AG08396 (cell line): Measurements from ENCODE around the gene EML5.

Experiments
- DNase-seq: peaks from one replicate; pipeline ENCODE4 v3.0.0; 2012; ENCODE audit warnings: low spot score, mixed read lengths

The EML5 gene

DNA sequence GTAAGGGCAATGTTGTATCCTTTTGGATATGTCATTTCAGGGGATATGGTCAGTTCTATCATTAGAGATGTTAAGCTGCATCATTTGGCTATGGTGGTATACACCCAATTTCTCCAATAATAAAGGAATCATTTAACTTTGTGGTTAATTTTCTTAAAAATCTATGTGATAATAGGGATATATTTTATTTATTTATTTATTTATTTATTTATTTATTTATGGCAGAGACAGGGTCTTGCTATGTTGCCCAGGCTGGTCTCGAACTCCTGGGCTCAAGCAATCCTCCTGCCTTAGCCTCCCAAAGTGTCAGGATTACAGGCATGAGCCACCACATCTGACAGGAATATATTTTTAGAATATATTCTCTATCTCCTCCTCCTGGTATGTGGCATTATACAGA lies 85.7 kb downstream of the EML5 start:
- no peak for DNase-seq

DNA sequence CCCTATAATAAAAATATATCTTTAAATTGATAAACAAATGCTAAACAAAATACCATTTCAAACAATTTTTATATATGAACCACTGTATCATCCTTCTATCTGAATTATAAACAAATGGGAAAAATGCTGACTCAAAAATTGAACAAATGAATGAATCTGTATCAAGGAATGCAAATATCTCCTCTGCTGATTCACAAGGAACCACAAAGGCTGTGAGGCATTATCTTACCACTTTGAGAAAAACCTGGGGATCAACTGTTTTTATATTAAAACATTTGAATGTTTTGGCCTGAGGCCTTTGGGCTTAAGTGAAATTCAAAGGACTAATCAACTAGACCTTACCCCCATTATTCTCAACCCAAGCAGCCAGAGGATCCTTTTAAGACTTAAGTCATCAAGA lies 86.3 kb downstream of the EML5 start:
- no peak for DNase-seq

DNA sequence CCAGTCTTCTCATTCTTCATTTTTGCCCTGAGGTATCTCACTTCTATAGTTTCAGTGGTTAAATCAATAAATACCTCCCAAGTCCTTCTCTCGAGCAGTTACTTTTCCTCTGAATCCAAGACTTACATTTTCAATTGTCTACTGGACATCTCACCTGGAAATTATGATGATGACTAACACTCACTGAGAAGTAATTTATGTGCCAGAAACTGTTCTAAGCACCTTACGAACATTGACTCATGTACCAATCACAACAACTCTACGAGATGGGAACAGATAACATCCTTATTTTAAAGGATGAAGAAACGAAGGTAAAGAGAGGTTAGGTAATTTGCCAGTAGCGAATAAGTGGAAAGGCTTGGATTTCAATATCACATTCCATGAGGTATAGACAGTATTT lies 94.1 kb downstream of the EML5 start:
- no peak for DNase-seq

DNA sequence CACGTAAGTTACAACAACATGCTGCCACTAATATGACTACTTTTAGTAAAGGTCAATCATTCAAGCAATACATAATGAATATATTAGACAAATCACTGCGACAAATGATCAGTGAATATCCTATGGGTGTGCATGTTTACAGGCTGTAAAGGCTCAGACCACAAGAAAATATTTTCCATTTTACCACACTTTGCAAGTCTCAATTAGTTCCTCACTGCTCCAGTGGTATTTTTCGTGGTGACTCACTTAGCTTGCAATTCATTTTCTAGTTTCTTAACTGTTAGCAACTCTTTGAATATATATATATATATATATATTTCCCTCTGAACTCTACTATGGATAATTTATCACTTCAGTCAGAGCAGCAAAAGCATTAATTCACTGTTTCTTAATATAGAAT lies 96.9 kb downstream of the EML5 start:
- no peak for DNase-seq

DNA sequence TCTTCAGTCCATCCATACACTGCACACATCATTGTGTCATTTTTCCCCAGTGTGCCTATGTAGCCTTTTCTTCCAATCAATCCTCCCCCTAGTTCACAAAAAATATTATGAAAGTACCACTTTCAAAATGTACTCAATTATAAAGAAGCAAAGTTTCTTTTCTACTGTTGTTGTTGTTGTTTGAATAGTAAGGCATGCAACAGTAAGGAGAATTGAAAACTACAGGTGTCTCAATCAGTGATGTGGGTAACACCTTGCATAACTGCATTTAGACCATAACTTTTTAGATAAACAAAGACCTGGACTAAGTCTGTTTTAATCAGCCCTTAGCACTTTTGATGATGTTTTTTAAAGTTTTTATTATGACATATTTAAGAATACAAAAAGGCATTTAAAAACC lies 104.4 kb downstream of the EML5 start:
- no peak for DNase-seq

DNA sequence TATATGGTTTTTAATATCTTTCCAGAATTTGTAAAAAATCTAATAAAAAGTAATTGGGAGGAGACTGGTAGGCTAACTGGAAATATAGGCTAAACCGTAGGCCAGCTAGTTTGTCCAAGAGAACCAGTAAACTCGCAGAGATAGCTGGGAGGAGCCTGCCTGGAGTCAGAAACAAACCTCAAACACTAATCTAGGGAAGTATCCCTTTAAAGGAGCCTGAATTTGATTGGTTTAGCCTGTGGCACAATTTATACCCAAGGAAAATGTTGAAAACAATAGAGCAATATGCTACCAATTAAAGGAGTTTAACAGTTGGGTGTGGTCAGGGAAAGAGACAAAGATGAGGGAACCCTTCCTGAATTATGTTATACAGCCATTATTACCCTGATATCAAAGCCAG lies 109.6 kb downstream of the EML5 start:
- DNase-seq, result no peak

DNA sequence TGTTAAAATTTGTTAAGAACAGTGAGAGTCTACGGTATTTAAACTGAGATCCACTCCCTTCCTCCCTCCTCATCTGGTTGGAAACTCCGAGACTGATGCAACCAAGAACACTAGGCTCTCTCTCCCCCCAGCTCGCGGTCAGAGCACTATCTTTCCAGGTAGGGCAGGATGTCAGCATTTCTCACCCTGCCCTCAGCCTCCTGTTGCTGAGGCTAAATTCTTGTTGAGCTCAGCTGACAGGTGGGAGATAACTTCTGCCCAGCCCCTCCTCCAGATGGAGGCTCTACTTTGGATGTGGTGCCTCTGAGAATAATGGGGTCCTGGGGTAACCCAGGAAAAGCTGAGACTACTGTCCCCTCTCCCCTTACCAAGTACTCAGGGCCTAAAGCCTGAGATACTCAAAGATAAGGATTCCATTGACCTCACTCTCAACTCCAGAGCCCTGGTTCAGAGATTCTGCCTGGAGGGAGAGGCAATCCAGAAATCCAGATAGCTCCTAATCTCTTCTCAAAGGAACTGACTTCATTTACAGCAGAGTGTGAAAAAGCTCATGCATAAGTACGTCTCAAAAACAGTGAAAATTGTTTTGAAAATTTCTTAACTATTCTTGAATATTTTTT lies 110.1 kb downstream of the EML5 start:
- no peak for DNase-seq

DNA sequence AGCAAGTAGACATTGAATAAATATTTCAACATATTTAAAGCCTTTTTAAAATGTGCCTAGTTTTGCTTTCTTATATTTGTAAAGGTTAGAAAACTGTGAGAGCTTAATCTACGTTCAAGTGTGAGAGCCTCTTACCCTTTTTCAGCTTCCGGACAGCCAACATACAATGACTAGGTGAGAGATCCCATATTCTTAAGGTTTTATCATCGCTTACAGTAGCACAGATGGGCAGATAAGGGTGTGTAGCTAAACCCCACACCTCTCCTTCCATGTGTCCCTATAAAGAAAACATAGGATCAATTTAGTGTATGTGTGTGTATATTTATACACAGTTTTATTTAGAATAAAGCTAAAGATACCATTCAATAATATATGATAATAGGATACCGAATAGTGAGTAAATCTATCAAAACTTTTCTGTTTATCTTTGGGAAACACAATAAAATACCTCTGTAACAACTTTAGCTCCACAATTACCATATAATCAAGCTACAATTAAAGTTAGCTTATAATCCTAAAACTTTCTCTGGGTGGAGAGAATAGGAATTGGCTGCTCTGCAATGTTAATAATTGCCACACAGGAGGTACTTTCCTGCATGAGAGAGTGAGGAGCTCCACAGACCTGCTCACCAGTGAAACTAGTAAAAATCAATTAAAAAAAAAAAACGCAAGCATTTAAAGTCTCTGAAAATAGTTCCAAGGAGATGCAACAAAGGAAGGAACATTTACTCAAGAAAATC lies 110.8 kb downstream of the EML5 start:
- DNase-seq, result no peak

DNA sequence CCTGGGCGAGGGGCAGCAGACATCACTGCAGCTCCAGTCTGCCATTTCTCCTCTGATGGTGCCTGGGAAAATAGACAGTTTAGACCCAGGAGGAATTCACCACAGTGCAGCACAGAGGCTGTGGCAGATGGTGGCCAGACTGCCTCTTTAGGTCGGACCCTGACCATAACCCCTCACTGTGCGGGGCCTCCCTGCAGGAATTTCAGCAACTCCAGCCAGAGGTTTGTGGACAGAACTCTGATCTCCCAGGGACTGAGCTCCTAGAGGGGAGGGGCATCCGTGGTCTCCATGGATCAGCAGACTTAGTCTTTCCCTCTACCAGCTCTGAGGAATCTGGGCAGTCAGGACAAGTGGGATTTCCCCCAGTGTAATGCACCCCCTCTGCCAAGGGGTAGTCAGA lies 123.4 kb downstream of the EML5 start:
- no peak for DNase-seq

DNA sequence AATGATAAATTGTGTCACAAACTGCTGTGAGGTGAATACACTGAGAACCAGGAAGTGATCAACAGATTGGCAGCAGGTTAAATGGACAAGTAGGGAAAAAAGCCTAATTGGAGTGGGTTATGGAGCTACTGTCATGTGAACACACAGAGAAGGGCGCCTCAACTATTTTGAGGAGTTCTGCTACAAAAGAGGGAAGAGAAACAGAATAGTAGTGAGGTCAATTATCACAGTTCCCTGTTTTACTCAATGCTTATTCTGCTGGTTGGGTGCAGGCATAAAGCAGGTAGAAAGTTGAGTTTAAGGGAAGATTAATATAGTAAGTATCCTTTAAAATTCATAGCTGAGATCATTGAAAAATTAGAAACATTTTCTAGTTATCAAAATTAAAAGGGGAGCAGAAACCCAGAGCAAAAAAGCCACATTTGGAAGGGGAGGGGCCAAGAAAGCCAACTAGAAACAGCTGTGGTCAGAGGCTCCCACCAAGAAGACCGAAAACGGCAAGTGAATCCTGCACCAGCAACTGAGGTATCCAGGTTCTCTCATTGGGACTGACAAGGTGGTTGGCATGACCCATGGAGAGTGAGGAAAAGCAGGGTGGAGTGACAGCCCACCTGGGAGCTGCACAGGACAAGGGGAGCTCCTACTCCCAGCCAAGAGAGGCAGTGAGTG lies 124.2 kb downstream of the EML5 start:
- DNase-seq, result no peak

DNA sequence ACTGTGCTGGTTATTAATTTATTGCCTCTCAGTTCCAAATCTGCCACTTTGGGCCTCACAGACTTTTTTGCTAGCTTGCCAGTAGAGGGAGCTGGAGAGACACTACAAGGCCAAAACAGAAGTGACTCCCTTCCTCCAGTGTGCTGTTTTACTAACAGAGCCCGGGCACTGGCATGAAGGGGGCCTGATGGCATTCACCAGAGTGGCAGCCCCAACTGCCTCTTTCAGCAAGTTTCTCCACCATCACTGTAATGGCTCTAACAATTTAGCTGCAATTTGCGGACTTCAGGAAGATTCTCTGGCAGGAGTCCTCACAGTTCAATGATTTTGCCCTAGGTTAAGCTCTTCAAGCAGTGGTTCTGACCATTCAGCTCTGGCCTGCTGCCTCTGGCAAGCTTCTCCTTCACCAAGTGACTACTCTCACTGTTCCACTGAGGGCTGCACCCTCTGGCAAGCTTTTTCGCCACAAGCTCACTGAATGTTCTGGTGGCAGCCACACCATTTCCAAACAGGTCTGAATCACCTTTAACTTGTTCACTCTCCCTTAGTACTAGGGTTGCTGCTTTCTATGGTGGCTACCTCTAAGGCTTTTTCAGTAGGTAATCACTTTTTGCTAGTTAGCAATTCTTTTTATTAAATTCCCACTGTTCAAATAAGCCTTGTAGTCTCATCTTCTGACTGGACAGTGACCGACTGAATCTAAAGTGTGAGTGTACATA lies 125.0 kb downstream of the EML5 start:
- peak; percentile 77 for DNase-seq

DNA sequence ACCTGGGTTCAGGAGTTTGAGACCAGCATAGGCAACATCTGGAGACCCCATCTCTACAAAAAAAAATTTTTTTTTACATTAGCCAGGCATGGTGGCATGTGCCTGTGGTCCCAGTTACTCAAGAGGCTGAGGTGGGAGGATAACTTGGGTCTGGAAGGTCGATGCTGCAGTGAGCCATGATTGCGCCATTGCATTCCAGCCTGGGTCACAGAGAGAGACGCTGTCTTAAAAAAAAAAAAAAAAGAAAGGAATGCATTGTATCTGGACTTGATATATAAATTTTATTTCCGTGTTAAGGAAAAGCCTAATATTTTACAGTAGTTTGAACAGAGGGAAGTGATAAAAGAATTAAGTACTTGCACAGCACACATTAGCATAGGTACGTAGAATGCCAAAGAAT lies 132.7 kb downstream of the EML5 start:
- DNase-seq, result no peak

DNA sequence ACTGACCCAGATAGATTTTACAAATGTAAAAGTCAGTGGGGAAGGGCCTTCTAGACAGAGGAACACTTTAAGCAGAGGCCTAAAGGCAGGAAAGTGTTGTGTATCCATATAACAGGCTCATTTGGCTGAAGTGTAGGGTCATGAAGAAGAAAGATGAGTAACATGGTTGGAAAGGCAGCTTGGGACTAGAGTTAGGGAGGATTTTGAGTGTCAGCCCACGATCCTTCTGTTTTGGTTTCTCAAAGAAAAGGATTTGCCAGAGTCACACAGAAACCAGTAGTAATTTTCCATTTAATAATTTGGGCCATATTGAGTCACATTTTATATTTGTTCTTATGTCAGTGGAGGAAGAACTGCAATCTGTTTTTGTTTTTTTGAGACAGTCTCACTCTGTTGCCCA lies 153.5 kb downstream of the EML5 start:
- DNase-seq, result no peak

DNA sequence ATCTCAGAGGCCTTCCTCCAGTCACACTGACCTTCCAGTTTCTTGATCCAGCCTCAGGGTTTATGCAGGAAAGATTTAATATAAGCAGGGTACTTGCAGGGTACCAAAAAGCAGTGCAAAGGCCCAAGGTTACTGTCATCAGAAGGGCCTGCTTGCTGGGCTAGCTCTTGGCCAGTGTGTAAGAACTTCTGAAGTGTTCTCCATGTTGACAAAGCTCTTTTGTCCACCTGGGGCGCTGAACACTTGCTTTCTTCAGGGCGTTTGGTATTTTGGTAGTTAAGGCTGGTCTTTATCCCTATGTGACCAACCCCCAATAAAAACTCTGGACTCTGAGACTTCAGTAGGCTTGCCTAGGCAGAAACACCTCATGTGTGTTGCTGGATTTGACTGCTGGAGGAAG lies 160.2 kb downstream of the EML5 start:
- no peak for DNase-seq

DNA sequence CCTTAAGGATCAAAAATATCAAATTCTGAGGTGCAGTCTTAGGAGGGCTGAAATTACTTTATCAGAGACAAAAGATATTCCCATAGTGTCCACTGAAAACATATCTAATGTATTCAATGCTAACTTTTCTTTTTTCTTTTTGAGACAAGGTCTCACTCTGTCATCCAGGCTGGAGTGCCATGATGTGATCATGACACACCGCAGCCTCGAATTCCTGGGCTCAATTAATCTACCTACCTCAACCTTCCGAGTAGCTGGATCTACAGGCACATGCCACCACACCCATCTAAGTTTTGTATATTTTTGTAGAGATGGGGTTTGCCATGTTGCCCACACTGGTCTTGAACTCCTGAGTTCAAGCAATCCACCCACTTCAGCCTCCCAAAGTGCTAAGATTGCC lies 161.7 kb downstream of the EML5 start:
- DNase-seq, result no peak

DNA sequence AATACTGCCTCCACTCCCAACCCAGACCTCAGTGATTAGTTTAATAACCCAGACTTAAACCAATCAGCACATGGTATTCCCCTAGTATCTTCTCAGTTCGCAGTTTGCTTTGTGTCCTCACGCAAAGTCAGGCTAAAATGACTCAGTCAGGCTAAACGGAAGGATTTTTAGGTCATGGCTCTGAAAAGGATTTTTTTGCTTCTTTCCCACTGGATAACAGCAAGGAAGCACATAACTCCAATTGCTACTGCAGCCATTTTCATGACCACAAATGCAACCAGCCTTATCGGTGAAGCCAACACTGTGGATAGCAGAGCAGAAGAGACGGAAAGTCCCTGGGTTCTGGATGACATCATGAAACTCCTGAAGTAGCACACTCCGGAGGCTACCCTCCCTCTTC lies 162.2 kb downstream of the EML5 start:
- DNase-seq, result no peak

DNA sequence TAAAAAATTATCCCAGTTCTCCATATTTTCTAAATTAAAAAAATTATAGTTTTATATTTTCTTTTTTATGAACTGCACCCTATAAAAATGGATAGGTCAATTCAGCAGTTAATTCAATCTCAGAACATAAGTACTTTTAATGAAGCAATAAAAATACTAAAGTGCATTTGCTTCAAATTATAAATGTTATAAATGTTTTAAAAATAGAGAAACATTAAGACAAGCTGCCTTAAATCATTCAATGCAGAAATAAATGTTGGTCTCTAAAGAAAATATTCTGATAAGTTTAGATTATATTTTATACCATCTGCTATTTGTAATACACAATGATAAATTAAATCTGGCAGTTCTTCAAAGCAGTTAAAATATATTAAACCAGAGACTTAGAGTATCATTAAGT lies 164.3 kb downstream of the EML5 start:
- no peak for DNase-seq

DNA sequence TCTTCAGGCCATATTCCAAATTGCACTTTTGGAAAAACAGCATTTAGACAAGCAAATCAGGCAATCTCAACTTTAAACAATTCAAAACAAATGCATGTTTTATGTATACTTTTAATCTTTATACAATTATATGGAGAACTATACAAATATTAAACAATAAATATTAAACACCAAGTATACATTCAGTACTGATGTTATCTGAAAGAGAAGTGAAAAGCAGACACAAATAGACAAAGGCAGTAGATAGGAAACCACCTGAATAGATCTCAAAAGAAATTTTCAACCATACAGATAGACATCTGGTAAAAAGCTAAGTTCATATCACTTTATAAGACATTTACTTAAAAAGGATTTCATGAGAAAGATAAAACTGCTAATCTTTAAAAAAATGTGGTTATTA lies 164.7 kb downstream of the EML5 start:
- DNase-seq, result no peak

DNA sequence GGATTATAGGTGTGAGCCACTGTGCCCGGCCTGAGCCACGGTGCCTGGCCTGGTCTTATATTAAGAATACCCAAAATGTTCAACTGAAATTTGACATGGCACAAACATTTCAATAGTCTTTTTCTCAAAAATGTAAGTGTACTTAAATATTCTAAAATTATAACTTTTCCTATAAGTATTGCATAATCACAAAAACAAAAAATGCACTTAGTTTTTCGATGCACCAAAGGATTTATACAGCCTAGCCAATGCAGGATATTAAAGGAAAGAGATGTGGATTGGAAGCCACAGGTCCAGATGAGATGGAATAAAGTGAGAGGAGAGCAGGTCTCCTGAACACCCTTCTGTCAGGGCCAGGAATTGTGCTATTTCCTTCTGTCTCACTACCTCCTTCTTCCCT lies 167.1 kb downstream of the EML5 start:
- DNase-seq, result no peak

DNA sequence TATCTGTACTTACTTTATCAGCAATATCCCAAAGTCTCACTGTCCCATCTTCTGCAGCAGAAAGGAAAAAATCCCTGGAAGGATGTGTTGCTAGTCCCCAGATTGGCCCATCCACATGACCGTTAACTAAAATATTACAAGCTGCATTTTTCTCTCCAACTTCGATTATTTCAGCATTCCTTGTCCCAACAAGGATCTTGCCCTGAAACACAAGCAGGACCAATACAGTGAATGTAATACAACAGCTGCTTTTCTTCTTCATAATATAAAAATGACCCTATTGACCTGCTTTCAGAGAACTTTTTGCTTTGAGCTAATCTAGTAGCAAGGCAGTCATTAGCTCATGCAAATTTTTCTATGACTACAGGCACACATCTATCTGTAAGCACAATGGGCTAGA lies 171.7 kb downstream of the EML5 start:
- no peak for DNase-seq

DNA sequence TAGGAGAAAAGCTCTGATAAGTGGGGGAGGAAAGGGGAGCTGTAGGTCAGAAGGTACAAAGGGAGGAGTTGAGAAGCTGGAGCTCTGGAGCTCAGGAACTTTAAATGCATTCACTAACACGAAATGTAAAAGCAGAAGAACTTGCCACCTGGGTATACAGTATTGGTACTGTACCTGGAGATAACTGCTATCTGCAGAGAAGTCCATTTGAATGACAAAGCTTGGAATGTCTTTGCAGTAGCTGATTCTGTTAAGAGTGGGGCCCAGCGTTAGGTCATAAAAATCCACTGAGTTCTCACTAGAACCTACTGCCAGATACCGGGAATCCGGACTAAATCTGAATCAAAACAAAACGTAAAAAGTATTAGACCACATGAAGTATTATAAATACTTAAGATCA lies 174.3 kb downstream of the EML5 start:
- no peak for DNase-seq

DNA sequence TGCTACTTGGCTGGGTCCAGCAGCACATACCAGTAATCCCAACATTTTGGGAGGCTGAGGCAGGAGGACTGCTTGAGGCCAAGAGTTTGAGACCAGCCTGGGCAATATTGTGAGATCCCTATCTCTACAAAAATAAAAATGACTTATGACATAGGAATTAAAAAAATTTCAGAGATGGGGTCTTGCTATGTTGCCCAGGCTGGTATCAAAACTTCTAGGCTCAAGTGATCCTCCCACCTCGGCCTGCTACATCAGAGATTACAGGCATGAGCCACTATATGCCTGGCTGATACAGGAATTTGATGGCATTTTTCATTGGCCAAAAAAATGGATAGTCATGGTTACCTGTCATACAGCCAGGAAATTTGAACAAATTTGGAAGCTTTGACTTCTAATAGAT lies 175.3 kb downstream of the EML5 start:
- no peak for DNase-seq

DNA sequence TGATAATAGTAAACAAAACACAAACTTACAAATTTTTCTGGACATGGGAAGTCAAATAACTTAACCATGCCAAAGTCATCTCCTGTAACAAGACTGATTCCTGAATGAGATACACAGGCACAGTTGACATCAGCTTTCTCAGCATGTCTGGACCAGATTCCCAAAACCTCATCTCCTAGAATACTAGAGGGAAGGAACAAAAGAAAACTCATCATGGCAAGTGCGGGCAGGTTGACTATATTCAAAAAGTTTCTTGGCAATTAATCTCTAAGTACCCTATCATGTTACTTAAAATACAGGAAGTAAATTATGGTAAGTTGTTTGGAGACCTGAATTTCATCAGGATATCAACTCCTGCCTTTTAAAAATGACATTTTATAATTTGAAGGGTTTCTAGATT lies 176.1 kb downstream of the EML5 start:
- DNase-seq, result no peak
